Astrocyte of the spinal cord (primary cell): Measurements from ENCODE around the gene PRRX2.
"Not testable (repeated sequence)": the region's sequence is repeated elsewhere in the genome, so short reads cannot be mapped to it uniquely, and the experiment has no call there.

Experiments
- DNase-seq: peaks from one replicate; pipeline ENCODE4 v3.0.0; 2011; ENCODE audit warnings: low read depth, low spot score
- H3K4me3 ChIP-seq: 2 replicates; pipeline ENCODE4 v1.5.1; 2011; ENCODE audit warnings: low read depth, mild to moderate bottlenecking, low read length, moderate library complexity
- in situ Hi-C: cut with HindIII; loops from 2 replicates; pipeline ENCODE4 v1.10.0; 2017; ENCODE audit warnings: low sequenced_read_pairs
- TF ChIP-seq, protein P1 (sequence below): IDR thresholded peaks from 2 replicates; pipeline ENCODE4 v1.5.1; 2012; ENCODE audit warnings: low read depth, mild to moderate bottlenecking, low read length, inconsistent platforms

The PRRX2 gene

DNA sequence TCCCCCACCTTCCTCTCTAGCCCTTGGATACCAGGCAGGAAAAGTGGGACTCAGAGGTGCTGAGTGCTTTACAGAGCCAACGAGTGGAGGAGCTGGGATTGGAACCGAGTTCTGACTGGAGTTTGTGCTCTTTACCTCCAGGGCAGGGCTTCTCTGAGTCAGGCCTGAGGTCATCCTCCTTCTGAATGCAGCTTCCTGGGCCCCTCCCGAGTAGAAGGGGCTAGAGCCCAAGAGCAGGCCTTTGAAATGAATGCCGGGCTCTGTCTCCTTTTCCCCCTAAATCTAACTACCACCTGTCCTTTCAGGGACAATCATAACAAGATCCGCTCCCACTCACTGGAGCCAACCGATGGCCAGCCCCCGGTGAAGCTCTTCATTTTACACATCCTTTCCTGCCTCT lies 74.7 kb downstream of the PRRX2 start:
- in situ Hi-C loops: no loop called here
- H3K4me3 ChIP-seq: no peak overlapping the region
- TF ChIP-seq, protein P1, sequence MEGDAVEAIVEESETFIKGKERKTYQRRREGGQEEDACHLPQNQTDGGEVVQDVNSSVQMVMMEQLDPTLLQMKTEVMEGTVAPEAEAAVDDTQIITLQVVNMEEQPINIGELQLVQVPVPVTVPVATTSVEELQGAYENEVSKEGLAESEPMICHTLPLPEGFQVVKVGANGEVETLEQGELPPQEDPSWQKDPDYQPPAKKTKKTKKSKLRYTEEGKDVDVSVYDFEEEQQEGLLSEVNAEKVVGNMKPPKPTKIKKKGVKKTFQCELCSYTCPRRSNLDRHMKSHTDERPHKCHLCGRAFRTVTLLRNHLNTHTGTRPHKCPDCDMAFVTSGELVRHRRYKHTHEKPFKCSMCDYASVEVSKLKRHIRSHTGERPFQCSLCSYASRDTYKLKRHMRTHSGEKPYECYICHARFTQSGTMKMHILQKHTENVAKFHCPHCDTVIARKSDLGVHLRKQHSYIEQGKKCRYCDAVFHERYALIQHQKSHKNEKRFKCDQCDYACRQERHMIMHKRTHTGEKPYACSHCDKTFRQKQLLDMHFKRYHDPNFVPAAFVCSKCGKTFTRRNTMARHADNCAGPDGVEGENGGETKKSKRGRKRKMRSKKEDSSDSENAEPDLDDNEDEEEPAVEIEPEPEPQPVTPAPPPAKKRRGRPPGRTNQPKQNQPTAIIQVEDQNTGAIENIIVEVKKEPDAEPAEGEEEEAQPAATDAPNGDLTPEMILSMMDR: no peak
- DNase-seq: no peak

DNA sequence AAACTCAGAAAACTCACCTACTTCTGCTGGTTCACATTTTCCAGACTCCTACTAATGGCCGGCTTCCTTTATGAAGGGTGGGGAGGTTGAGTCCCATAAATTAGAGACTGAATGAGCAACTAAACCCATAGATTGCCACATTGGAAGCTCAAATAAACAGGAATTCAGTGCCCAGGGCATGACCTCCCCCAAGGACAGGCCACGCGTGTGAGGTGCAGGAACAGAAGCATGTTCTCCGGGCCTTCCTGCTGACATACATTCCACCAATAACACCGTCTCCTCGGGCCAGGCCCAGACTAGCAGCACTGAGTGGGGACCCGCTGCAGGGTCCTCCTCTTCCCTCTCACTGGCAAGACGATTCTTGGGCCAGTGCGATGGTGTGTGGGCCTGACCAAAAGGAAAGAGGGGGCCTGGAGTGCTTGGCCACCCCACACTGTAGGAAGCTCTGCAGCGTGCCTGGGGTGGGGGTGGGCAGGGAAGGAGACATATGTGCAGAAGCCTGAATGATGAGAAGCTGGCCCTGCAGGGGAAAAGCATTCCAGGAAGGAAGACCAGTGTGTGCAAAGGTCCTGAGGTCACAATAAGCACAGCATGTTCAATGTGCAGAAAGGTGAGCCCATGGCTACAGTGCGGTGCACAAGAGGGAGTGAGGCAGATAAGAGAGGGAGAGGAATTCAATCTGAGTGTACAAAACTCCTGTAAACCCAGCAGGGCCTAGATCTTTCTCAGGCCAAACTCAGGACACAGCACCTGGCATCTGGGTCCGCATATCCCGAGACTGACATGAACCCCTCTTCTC lies 75.4 kb downstream of the PRRX2 start:
- DNase-seq: no peak
- in situ Hi-C loops: no loop called here
- no peak overlapping the region for H3K4me3 ChIP-seq
- TF ChIP-seq, protein P1: no peak

DNA sequence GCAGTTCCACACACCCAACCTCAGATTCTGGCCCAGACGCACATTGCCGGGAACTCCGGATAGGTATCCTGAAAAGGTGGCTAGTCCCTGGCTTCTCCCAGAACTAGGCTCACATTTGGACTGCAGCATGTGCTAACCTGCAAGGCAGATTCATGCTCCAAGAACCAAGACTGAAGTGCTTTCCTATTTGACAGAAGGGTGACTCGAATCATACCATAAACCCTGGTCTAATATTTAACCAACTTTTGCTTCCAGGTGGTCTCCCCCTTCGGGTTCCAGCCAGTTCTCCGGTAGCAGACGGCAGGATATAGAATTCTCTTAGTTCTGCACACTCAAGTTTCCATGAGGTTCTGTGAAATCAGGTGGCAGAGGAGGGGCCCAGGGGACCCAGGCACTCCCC lies 79.8 kb downstream of the PRRX2 start:
- TF ChIP-seq, protein P1: no peak
- no peak for DNase-seq
- H3K4me3 ChIP-seq: no peak overlapping the region
- in situ Hi-C loops: no loop called here

DNA sequence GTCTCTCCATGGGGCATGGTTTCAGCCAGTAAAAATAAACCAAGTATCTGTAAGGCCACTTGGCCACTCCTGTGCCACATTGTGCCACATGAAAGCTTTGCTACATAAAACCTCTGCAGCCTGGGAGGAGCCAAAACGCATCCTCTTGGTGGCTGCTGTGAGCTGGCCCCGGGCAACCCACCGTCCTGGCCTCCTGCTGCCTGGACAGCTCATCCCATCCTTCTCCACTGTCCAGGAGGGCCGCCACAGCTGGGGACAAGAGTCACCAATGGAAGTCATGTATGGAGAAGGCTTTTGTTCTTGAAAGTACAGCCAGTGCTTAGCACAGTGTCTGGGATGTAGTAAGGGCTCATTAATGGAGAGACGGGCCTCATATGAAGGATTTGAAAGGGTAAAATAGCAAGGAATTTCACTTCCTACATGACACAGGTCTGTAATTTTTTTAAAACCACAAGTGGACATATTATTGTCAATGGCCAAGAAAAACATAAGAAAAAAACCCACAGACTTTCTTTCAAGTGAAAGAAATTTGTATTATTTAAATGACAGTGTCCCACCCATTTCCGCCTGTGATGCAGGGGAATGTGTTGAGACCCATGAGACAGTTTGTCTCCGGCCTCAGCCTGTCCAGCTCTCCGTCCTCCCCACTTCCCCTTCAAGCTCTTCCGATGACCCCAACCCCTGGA lies 80.8 kb downstream of the PRRX2 start:
- no peak overlapping the region for H3K4me3 ChIP-seq
- in situ Hi-C loops: no loop called here
- peak; percentile 70 for DNase-seq
- TF ChIP-seq, protein P1: no peak

DNA sequence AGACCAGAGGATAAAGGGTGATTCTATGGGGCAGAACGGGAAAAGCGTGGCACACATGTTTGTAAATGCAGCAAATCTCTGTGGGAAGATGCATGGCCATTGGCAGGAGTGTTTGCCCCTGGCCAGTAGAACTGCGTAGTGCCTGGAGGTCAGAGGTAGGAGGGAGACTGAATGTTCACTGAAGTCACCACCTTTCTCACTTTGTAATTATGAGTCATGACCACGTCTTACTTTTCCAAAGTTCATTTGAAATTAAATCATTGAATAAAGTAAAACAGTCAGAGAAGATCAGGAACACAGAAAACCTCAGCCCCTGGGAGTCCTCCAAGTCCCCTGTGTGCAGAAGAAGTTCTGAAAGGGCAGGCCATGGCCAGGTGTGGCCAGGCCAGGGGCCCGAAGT lies 82.8 kb downstream of the PRRX2 start:
- H3K4me3 ChIP-seq: no peak overlapping the region

DNA sequence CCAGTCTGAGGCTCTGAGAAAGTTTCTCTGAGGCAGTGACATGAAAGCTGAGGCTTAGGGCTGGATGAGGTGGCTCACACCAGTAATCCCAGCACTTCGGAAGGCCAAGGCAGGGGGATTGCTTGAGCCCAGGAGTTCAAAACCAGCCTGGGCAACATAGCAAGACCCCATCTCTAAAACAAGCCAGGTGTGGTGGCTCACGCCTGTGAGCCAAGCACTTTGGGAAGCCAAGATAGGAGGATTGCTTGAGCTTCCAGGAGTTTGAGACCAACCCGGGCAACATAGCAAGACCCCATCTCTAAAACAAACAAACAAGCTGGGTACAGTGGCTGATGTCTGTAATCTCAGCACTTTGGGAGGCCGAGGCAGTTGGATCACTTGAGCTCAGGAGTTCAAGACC lies 83.6 kb downstream of the PRRX2 start:
- DNase-seq, in situ Hi-C loops, H3K4me3 ChIP-seq: not testable (repeated sequence)

More for the DNA sequence above, 82.8 kb downstream of the PRRX2 start:
- peak; percentile 26 for DNase-seq
- TF ChIP-seq, protein P1: no peak
- in situ Hi-C loops: no loop called here

DNA sequence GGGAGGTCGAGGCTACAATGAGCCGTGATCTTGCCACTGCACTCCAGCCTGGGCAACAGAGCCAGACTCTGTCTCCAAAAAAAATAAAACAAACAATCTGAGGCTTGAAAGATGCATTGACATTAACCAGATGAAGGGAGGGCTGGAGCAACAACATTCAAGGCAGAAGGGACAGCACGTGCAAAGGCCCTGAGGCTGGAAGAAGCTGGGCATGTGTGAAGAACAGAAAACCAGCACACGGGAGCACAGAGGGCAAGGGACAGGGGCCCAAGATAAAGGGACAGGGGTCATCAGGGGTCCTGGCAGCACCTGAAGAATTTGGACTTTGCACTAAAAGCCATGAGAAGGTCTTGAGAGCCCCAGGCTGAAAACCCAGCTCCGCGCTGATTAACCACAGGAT lies 84.1 kb downstream of the PRRX2 start:
- H3K4me3 ChIP-seq: no peak overlapping the region
- in situ Hi-C loops: no loop called here
- TF ChIP-seq, protein P1: no peak
- DNase-seq: no peak
